ENCODE results near the gene AMDHD2. TPM values are rescaled to one million over a fixed set of nuclear protein-coding genes. Genes with fewer than 3 reads are reported as not detected.
"Not testable (repeated sequence)": the region's sequence is repeated elsewhere in the genome, so short reads cannot be mapped to it uniquely, and the experiment has no call there.

AMDHD2 gene
- total and polyA plus RNA-seq, 2 of the 13 experiments (the other 11 are each of a cell fraction or from before 2014, with no cell fraction given), result 33.5 to 39.1 TPM

- intact Hi-C loops (cut with micrococcal nuclease; ENCODE audit: unreplicated experiment); ATAC-seq; H3K27me3 ChIP-seq (ENCODE audit: control insufficient read depth in 1 of 2, insufficient read depth in 2 of 2, low read length in 2 of 2); BruUV-seq (replicated peaks); H3K4me3 ChIP-seq (replicated peaks in 1 of 3; ENCODE audit: insufficient read depth in 1 of 3, low read depth in 2 of 3, low read length in 3 of 3); DNase-seq (ENCODE audit: low spot score); in situ Hi-C loops (cut with HindIII; ENCODE audit: extremely low pct_ligation_motif_present, low pct_unique_long_range_greater_than_20kb); H3K9ac ChIP-seq (ENCODE audit: insufficient read depth, low read depth, low read length); H3K9me3 ChIP-seq (ENCODE audit: low read length); CTCF ChIA-PET (ENCODE audit: low intra/inter-chr PET ratio, low total read pairs); H3K4me1 ChIP-seq (ENCODE audit: insufficient read depth, low read length); H3K79me2 ChIP-seq (ENCODE audit: insufficient read depth, low read length); H3K27ac ChIP-seq (ENCODE audit: extremely low read length, insufficient read depth, low read length); H4K20me1 ChIP-seq (ENCODE audit: insufficient read depth, low read length); H3K4me2 ChIP-seq (ENCODE audit: low read depth, low read length); H2AFZ ChIP-seq (ENCODE audit: low read length); FAIRE-seq; POLR2A ChIA-PET; H3K36me3 ChIP-seq (replicated peaks in 1 of 2; ENCODE audit: control insufficient read depth in 1 of 2, insufficient read depth in 2 of 2, low read length in 2 of 2): not testable (repeated sequence)
- WGBS (ENCODE audit: low lambda C conversion rate), result no CpG with 5 or more reads among the region's 6 CpGs
Measured at GRCh38 chr16:2572704-2573103, 52.5 kb downstream of the AMDHD2 start.

GRCh38 chr16:2575839-2576238 lies 55.7 kb downstream of the AMDHD2 start:
- FAIRE-seq; intact Hi-C loops (cut with micrococcal nuclease; ENCODE audit: unreplicated experiment); DNase-seq (ENCODE audit: low spot score); H3K9ac ChIP-seq (ENCODE audit: insufficient read depth, low read depth, low read length); H2AFZ ChIP-seq (ENCODE audit: low read length); H3K27ac ChIP-seq (ENCODE audit: extremely low read length, insufficient read depth, low read length); H4K20me1 ChIP-seq (ENCODE audit: insufficient read depth, low read length); H3K36me3 ChIP-seq (replicated peaks in 1 of 2; ENCODE audit: control insufficient read depth in 1 of 2, insufficient read depth in 2 of 2, low read length in 2 of 2); H3K4me2 ChIP-seq (ENCODE audit: low read depth, low read length); H3K4me1 ChIP-seq (ENCODE audit: insufficient read depth, low read length); H3K27me3 ChIP-seq (ENCODE audit: control insufficient read depth in 1 of 2, insufficient read depth in 2 of 2, low read length in 2 of 2); H3K4me3 ChIP-seq (replicated peaks in 1 of 3; ENCODE audit: insufficient read depth in 1 of 3, low read depth in 2 of 3, low read length in 3 of 3); POLR2A ChIA-PET; H3K79me2 ChIP-seq (ENCODE audit: insufficient read depth, low read length); CTCF ChIA-PET (ENCODE audit: low intra/inter-chr PET ratio, low total read pairs); H3K9me3 ChIP-seq (ENCODE audit: low read length); BruUV-seq (replicated peaks); ATAC-seq; in situ Hi-C loops (cut with HindIII; ENCODE audit: extremely low pct_ligation_motif_present, low pct_unique_long_range_greater_than_20kb): not testable (repeated sequence)
- 98% methylated on average over 16 of the region's 21 CpGs for WGBS (ENCODE audit: low lambda C conversion rate)

- intact Hi-C loops (cut with micrococcal nuclease; ENCODE audit: unreplicated experiment); H3K27ac ChIP-seq (ENCODE audit: extremely low read length, insufficient read depth, low read length); H3K4me3 ChIP-seq (replicated peaks in 1 of 3; ENCODE audit: insufficient read depth in 1 of 3, low read depth in 2 of 3, low read length in 3 of 3); BruUV-seq (replicated peaks); DNase-seq (ENCODE audit: low spot score); in situ Hi-C loops (cut with HindIII; ENCODE audit: extremely low pct_ligation_motif_present, low pct_unique_long_range_greater_than_20kb); H4K20me1 ChIP-seq (ENCODE audit: insufficient read depth, low read length); H3K9me3 ChIP-seq (ENCODE audit: low read length); H3K36me3 ChIP-seq (replicated peaks in 1 of 2; ENCODE audit: control insufficient read depth in 1 of 2, insufficient read depth in 2 of 2, low read length in 2 of 2); H3K4me1 ChIP-seq (ENCODE audit: insufficient read depth, low read length); CTCF ChIA-PET (ENCODE audit: low intra/inter-chr PET ratio, low total read pairs); H3K4me2 ChIP-seq (ENCODE audit: low read depth, low read length); FAIRE-seq; H3K79me2 ChIP-seq (ENCODE audit: insufficient read depth, low read length); ATAC-seq; H3K9ac ChIP-seq (ENCODE audit: insufficient read depth, low read depth, low read length); H3K27me3 ChIP-seq (ENCODE audit: control insufficient read depth in 1 of 2, insufficient read depth in 2 of 2, low read length in 2 of 2); H2AFZ ChIP-seq (ENCODE audit: low read length); POLR2A ChIA-PET: not testable (repeated sequence)
- WGBS (ENCODE audit: low lambda C conversion rate), result no CpG with 5 or more reads among the region's 26 CpGs
Measured at GRCh38 chr16:2577044-2577443, 56.9 kb downstream of the AMDHD2 start.

- H3K27ac ChIP-seq (ENCODE audit: extremely low read length, insufficient read depth, low read length); H3K36me3 ChIP-seq (replicated peaks in 1 of 2; ENCODE audit: control insufficient read depth in 1 of 2, insufficient read depth in 2 of 2, low read length in 2 of 2); ATAC-seq; H3K9me3 ChIP-seq (ENCODE audit: low read length); H3K27me3 ChIP-seq (ENCODE audit: control insufficient read depth in 1 of 2, insufficient read depth in 2 of 2, low read length in 2 of 2); H3K4me2 ChIP-seq (ENCODE audit: low read depth, low read length); BruUV-seq (replicated peaks); H3K9ac ChIP-seq (ENCODE audit: insufficient read depth, low read depth, low read length); in situ Hi-C loops (cut with HindIII; ENCODE audit: extremely low pct_ligation_motif_present, low pct_unique_long_range_greater_than_20kb); CTCF ChIA-PET (ENCODE audit: low intra/inter-chr PET ratio, low total read pairs); POLR2A ChIA-PET; intact Hi-C loops (cut with micrococcal nuclease; ENCODE audit: unreplicated experiment); H3K4me1 ChIP-seq (ENCODE audit: insufficient read depth, low read length); H3K4me3 ChIP-seq (replicated peaks in 1 of 3; ENCODE audit: insufficient read depth in 1 of 3, low read depth in 2 of 3, low read length in 3 of 3); H3K79me2 ChIP-seq (ENCODE audit: insufficient read depth, low read length); DNase-seq (ENCODE audit: low spot score); H4K20me1 ChIP-seq (ENCODE audit: insufficient read depth, low read length); H2AFZ ChIP-seq (ENCODE audit: low read length); FAIRE-seq: not testable (repeated sequence)
- WGBS (ENCODE audit: low lambda C conversion rate), result 100% methylated on average over 1 of the region's 12 CpGs
Measured at GRCh38 chr16:2578905-2579304, 58.7 kb downstream of the AMDHD2 start.
